PC-9 (cell line): Measurements from ENCODE around the gene SPART. TPM values are rescaled to one million over a fixed set of nuclear protein-coding genes. Genes with fewer than 3 reads are reported as not detected.

Experiments
- BruUV-seq: library from RNA; stranded (reverse); fragments of 400-500 nt; replicated peaks from 2 replicates; lab custom pipeline; 2021; lab: Mats Ljungman, UMichigan
- CTCF ChIA-PET: fragments of 300-600 bp; sonication (Branson Sonifier 250); formaldehyde crosslinking; loops from one replicate; lab custom pipeline; 2022; ENCODE audit warnings: antibody characterized with exemption; lab: Charles Lee
- POLR2A ChIA-PET: fragments of 300-600 bp; sonication (Branson Sonifier 250); formaldehyde crosslinking; loops from one replicate; lab custom pipeline; 2022; ENCODE audit warnings: antibody characterized with exemption; ENCODE audit not compliant: unreplicated experiment; lab: Charles Lee
- DNase-seq, 2 experiments: peaks; one replicate each; pipeline versions ENCODE4 v3.0.0 to v3.0.0-alpha.2; 2015 to 2022; ENCODE audit warnings: mixed read lengths in 1 of 2
- H2AFZ ChIP-seq: fragments of 200-600 bp; sonication (generic); 2 replicates; pipeline ENCODE4 v1.8.1; 2017; ENCODE audit warnings: antibody characterized with exemption
- H3F3A ChIP-seq: fragments of 200-600 bp; sonication (generic); 2 replicates; pipeline ENCODE4 v1.8.1; 2017; ENCODE audit warnings: antibody characterized with exemption, mild to moderate bottlenecking, low read depth; ENCODE audit not compliant: insufficient read depth
- H3K27ac ChIP-seq: fragments of 200-600 bp; sonication (generic); 2 replicates; pipeline ENCODE4 v1.6.1; 2016; ENCODE audit warnings: mixed run types
- H3K27me3 ChIP-seq: fragments of 200-600 bp; sonication (generic); 2 replicates; pipeline ENCODE4 v1.6.1; 2016; ENCODE audit warnings: low read depth, mixed run types; ENCODE audit not compliant: insufficient read depth
- H3K36me3 ChIP-seq: fragments of 200-600 bp; sonication (generic); 2 replicates; pipeline ENCODE4 v1.6.1; 2016; ENCODE audit warnings: low read depth, mixed run types
- H3K4me1 ChIP-seq: fragments of 200-600 bp; sonication (generic); replicated peaks from 2 replicates; pipeline ENCODE4 v1.6.1; 2016; ENCODE audit warnings: mixed run types; ENCODE audit not compliant: insufficient read depth
- H3K4me2 ChIP-seq: fragments of 200-600 bp; sonication (generic); 2 replicates; pipeline ENCODE4 v1.6.1; 2017; ENCODE audit warnings: mixed run types
- H3K4me3 ChIP-seq: fragments of 200-600 bp; sonication (generic); 2 replicates; pipeline ENCODE4 v1.6.1; 2016; ENCODE audit warnings: mixed run types
- H3K79me2 ChIP-seq: fragments of 200-600 bp; sonication (generic); 2 replicates; pipeline ENCODE4 v1.6.1; 2017; ENCODE audit warnings: low read depth, mixed run types
- H3K9me2 ChIP-seq: fragments of 200-600 bp; sonication (generic); 2 replicates; pipeline ENCODE4 v1.8.1; 2017; ENCODE audit warnings: mild to moderate bottlenecking; ENCODE audit not compliant: insufficient read depth
- H3K9me3 ChIP-seq: fragments of 200-600 bp; sonication (generic); 2 replicates; pipeline ENCODE4 v1.8.1; 2016; ENCODE audit warnings: low read depth; ENCODE audit not compliant: insufficient read depth
- H4K20me1 ChIP-seq: fragments of 200-600 bp; sonication (generic); 2 replicates; pipeline ENCODE4 v1.8.1; 2017; ENCODE audit not compliant: insufficient read depth
- CTCF ChIP-seq: fragments of 200-600 bp; sonication (generic); conservative IDR thresholded peaks from 2 replicates; pipeline ENCODE4 v1.6.1; 2017; ENCODE audit warnings: mixed run types, antibody characterized with exemption, mild to moderate bottlenecking, moderate library complexity
- EZH2 ChIP-seq: fragments of 200-600 bp; sonication (generic); IDR thresholded peaks from 2 replicates; pipeline ENCODE4 v1.8.0; 2017; ENCODE audit warnings: antibody characterized with exemption, low read depth
- intact Hi-C: fragments of 100-400 bp; cut with micrococcal nuclease; formaldehyde crosslinking; loops from one replicate; pipeline ENCODE4 v1.10.0; 2022; ENCODE audit not compliant: unreplicated experiment
- total RNA-seq: library from RNA; stranded (reverse); gene quantifications from 2 replicates; pipeline ENCODE4 v1.2.3, GENCODE V29; 2021

The SPART gene
- total RNA-seq, 1 experiment from 2014 or later = 51.4 TPM

- intact Hi-C loops = no loop called here
- Histone ChIP-seq H3F3A (no peaks in the 10 kb centered on the region), H3K9me3 (no peaks in the 10 kb centered on the region), H3K79me2 (no peaks in the 10 kb centered on the region), H3K27ac (no peak overlapping the region), H3K4me1 (no peaks in the 10 kb centered on the region), H2AFZ (no peak overlapping the region), H3K4me2 (no peak overlapping the region), H3K36me3 (no peaks in the 10 kb centered on the region), H3K27me3 (no peaks in the 10 kb centered on the region), H3K9me2 (no peaks in the 10 kb centered on the region), H3K4me3 (no peak overlapping the region), H4K20me1 (no peaks in the 10 kb centered on the region)
- no peak for TF ChIP-seq EZH2
- no peak for TF ChIP-seq CTCF
- POLR2A ChIA-PET = no interaction called here
- no peak for DNase-seq
- no TSS peak for BruUV-seq
- CTCF ChIA-PET = no interaction called here
Measured at GRCh38 chr13:36371185-36371584, 25.0 kb upstream of the SPART start.

GRCh38 chr13:36370108-36370429 is 23.9 kb upstream of the SPART start:
- CTCF ChIA-PET = no interaction called here
- Histone ChIP-seq H3K79me2 (no peaks in the 10 kb centered on the region), H3K4me2 (no peak overlapping the region), H4K20me1 (no peaks in the 10 kb centered on the region), H3K27me3 (no peaks in the 10 kb centered on the region), H3K9me3 (no peaks in the 10 kb centered on the region), H3K9me2 (no peaks in the 10 kb centered on the region), H3K4me3 (no peak overlapping the region), H3K36me3 (no peaks in the 10 kb centered on the region), H3K4me1 (no peaks in the 10 kb centered on the region), H3K27ac (no peak overlapping the region), H2AFZ (no peak overlapping the region), H3F3A (no peaks in the 10 kb centered on the region)
- no TSS peak for BruUV-seq
- TF ChIP-seq EZH2 (no peak), CTCF (no peak)
- intact Hi-C loops = no loop called here
- DNase-seq = no peak
- POLR2A ChIA-PET = no interaction called here

GRCh38 chr13:36369268-36370107 is 23.3 kb upstream of the SPART start:
- H3K27me3 ChIP-seq = no peaks in the 10 kb centered on the region
- no peaks in the 10 kb centered on the region for H3K4me1 ChIP-seq
- intact Hi-C loops = no loop called here
- H2AFZ ChIP-seq = no peak overlapping the region
- BruUV-seq = no TSS peak
- H3K27ac ChIP-seq = no peak overlapping the region
- no peaks in the 10 kb centered on the region for H3K79me2 ChIP-seq
- no peak overlapping the region for H3K4me3 ChIP-seq
- H3K4me2 ChIP-seq = no peak overlapping the region
- H3K36me3 ChIP-seq = no peaks in the 10 kb centered on the region
- no peaks in the 10 kb centered on the region for H4K20me1 ChIP-seq
- no peaks in the 10 kb centered on the region for H3K9me3 ChIP-seq
- no peak for DNase-seq
- no peaks in the 10 kb centered on the region for H3F3A ChIP-seq
- TF ChIP-seq CTCF = no peak
- no peak for TF ChIP-seq EZH2
- ChIA-PET CTCF (no interaction called here), POLR2A (no interaction called here)
- no peaks in the 10 kb centered on the region for H3K9me2 ChIP-seq
